Esophagus mucosa (tissue), 1 donor: ENCODE data around the gene C4B. TPM values are rescaled to one million over a fixed set of nuclear protein-coding genes. Genes with fewer than 3 reads are reported as not detected.
"Not testable (repeated sequence)": the region's sequence is repeated elsewhere in the genome, so short reads cannot be mapped to it uniquely, and the experiment has no call there.

Experiments
- ATAC-seq: fragments of 200-7000 bp; cut with Tn5 transposase; one replicate; pipeline ENCODE4 v1.9.1; 2020
- total RNA-seq: library from RNA; stranded (reverse); gene quantifications from one replicate; pipeline ENCODE4 v1.2.4, GENCODE V29; 2023
- donor health status: DM: yes; HTN: yes; CAD: no.

C4B gene
- total RNA-seq, 1 donor from 2014 or later: 5.3 TPM

GRCh38 chr6:31981744-31982143 is 32.9 kb upstream of the C4B start, which contains the start of gene C4A:
TSS of gene C4A (plus strand) at chr6:31982057. CDS start at chr6:31982108, 51 bp downstream.
- not testable (repeated sequence) for ATAC-seq

DNA sequence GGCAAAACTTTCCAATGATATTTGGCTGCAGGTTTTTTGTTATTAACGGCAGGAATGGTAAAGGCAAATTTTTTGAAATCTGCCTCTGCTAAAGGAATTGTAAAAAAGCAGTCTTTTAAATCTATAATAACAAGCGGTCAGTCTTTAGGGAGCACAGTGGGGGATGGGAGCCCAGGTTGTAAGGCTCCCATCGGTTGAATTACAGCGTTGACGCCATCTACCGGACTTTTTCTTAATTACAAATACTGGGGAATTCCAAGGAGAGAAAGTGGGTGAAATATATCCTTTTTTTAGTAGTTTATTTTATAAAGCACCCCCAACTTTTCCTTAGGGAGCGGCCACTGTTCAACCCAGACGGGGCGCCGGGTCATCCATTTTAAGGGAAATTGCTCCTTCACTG is 25.2 kb upstream of the C4B start:
- not testable (repeated sequence) for ATAC-seq

DNA sequence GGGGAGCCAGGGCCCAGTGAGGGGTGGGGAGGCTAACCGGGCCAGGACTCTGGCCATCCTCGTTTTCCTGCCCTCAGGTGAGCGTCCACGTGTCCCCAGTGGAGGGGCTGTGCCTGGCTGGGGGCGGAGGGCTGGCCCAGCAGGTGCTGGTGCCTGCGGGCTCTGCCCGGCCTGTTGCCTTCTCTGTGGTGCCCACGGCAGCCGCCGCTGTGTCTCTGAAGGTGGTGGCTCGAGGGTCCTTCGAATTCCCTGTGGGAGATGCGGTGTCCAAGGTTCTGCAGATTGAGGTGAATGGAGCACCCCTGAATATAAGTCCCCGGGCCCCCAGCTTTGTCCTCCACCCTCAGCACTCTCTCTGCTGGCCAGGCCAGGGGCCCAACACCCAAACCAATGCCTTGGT is 20.2 kb upstream of the C4B start:
- not testable (repeated sequence) for ATAC-seq

DNA sequence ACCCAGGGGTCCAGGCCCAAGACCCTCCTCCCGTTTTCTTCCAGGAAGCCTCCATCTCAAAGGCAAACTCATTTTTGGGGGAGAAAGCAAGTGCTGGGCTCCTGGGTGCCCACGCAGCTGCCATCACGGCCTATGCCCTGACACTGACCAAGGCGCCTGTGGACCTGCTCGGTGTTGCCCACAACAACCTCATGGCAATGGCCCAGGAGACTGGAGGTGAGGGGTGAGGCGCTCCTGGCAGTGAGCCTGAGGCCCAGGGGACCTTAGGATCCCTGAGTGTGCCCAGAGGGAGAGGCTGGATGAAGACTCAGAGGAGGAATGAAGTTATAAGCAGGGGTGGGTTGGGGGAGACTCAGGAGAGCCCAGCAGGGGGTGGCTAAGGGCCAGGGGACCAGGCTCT is 18.2 kb upstream of the C4B start:
- not testable (repeated sequence) for ATAC-seq

DNA sequence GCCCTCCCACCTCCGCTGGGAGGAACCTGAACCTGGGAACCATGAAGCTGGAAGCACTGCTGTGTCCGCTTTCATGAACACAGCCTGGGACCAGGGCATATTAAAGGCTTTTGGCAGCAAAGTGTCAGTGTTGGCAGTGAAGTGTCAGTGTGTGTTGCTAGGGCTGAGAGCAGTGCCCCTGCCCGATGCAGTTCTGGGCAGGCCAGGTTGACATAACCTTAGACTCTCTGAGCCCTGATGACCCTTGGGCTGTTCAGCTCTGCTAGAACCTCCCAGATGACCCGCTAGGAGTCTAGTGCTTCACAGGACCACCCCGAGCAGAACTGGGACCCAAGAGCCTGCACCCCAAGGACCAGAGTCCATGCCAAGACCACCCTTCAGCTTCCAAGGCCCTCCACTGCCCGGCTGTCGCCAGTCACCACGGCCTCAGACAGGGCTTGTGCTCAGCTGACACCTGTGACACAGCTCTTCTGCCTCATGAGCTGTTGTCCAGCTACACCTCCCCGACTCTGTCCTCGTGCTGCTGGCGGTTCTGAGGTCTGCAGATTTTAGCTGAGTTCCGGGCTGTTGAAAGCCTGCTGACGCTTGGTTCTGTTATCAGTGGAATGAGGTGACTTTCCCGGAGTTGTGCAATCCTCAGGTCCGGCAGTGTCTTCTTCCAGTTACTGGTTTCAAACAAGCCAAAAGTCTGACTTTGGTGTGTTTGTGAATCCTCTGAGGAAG is 11.9 kb upstream of the C4B start:
- not testable (repeated sequence) for ATAC-seq

DNA sequence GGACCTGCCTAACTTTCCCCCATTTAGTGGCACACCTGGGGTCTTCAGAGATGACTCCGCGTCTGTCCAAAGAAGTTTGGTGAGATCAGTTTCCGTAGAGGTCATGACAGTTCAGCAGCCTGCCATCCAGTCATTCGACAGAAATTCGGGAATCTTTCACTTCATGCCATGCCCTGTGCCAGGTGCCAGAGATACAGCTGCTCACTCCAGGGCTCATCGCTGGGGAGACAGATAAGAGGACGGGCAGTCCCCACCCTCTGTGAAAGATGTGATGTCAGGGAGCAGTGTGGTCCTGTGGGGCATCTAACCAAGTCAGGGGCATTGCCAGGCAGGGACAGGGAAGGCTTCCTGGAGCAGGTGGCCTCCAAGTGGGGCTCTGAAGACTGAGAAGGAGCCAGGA is 11.3 kb upstream of the C4B start:
- not testable (repeated sequence) for ATAC-seq

GRCh38 chr6:32004393-32004792 is 10.2 kb upstream of the C4B start:
- ATAC-seq: not testable (repeated sequence)

DNA sequence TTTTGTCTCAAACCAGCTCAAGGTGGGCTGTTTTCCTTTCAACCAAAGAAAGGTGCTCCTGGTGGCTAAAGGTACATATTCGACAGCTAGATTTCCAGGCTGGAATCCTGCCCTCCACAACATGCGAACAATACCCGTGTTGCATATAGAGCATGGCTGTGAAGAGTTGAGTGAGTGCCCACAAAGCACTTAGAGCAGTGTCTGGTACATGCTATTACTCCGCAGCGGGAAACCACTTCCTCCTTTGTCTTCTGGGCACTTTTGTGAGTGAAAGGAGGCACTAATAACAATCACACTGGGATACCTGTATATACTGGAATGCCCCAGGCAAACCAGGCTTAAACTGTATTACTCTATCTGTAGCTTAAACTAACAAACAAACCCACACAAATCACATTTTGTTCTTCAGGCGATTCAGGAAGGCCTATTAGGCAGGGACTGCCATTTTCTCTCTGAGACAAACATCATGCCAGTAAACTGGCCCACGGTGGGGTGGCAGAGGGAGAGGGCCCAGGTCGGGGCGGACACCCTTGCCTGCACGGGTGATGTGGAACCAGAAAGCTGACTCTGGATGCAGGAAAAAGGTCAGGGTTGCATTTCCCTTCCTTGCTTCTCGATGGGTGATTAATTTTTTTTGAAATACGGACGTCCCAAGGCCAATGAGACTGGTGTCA is 9.6 kb upstream of the C4B start:
- ATAC-seq: peak; percentile 38

DNA sequence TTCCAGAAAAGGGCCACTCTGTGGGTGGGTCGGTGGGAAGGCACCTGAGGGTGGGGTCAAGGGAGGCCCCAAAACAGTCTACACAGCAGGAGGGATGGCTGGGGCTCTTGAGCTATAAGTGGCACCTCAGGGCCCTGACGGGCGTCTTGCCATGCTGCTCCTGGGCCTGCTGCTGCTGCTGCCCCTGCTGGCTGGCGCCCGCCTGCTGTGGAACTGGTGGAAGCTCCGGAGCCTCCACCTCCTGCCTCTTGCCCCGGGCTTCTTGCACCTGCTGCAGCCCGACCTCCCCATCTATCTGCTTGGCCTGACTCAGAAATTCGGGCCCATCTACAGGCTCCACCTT is 9.1 kb upstream of the C4B start:
- not testable (repeated sequence) for ATAC-seq

DNA sequence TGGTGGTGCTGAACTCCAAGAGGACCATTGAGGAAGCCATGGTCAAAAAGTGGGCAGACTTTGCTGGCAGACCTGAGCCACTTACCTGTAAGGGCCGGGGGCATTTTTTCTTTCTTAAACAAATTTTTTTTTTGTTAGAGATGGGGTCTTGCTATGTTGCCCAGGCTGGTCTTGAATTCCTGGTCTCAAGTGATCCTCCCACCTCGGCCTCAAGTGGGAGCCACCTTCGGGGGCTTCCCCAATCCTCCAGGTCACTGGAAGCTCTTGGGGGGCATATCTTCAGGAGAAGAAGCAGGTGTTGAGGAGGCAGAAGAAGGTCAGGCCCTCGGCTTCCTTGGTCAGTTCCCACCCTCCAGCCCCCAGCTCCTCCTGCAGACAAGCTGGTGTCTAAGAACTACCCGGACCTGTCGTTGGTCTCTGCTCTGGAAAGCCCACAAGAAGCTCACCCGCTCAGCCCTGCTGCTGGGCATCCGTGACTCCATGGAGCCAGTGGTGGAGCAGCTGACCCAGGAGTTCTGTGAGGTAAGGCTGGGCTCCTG is 8.5 kb upstream of the C4B start:
- not testable (repeated sequence) for ATAC-seq

- not testable (repeated sequence) for ATAC-seq
Measured at GRCh38 chr6:32007086-32007485, 7.5 kb upstream of the C4B start.

DNA sequence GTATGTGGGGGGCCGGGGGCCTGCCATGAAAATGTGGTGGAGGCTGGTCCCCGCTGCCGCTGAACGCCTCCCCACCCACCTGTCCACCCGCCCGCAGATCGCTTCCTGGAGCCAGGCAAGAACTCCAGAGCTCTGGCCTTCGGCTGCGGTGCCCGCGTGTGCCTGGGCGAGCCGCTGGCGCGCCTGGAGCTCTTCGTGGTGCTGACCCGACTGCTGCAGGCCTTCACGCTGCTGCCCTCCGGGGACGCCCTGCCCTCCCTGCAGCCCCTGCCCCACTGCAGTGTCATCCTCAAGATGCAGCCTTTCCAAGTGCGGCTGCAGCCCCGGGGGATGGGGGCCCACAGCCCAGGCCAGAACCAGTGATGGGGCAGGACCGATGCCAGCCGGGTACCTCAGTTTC is 6.6 kb upstream of the C4B start:
- not testable (repeated sequence) for ATAC-seq

GRCh38 chr6:32008616-32009015 is 6.0 kb upstream of the C4B start:
- not testable (repeated sequence) for ATAC-seq

- ATAC-seq: not testable (repeated sequence)
Measured at GRCh38 chr6:32009537-32009936, 5.1 kb upstream of the C4B start.

- ATAC-seq: not testable (repeated sequence)
Measured at GRCh38 chr6:32010856-32011530, 3.6 kb upstream of the C4B start.

GRCh38 chr6:32012941-32013617 is 1.5 kb upstream of the C4B start:
- not testable (repeated sequence) for ATAC-seq

DNA sequence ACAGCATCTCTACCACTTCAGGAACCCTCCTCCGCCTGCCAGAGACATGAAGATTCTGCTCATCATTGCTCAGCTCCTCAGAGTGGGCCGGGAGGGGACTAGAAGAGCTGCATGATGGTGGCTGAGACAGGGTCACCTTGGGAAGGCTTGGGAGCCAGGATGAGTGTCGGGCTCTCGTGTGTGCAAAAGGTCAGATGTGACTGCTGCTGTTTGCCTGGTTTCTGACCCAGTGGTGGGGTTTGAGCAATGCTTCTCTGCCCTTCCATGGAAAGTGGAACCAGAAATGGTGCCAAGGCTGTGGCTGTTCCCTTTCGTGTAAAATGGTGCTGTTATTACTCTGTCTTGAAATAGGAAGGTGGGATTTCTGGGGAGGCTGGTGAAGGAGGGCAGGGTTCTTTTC is 857 bp upstream of the C4B start:
- ATAC-seq: not testable (repeated sequence)

GRCh38 chr6:32022100-32022499 is 7.5 kb downstream of the C4B start:
- not testable (repeated sequence) for ATAC-seq

DNA sequence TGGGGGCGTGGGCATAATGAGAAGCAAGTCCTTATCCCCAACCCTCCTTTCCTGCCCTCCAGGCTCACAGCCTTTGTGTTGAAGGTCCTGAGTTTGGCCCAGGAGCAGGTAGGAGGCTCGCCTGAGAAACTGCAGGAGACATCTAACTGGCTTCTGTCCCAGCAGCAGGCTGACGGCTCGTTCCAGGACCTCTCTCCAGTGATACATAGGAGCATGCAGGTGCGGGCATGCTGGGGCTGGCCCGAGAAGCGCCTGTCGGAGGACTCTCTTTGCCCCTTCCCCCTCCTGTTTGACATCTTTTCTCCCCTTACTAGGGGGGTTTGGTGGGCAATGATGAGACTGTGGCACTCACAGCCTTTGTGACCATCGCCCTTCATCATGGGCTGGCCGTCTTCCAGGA is 14.0 kb downstream of the C4B start:
- ATAC-seq: peak; percentile 69

DNA sequence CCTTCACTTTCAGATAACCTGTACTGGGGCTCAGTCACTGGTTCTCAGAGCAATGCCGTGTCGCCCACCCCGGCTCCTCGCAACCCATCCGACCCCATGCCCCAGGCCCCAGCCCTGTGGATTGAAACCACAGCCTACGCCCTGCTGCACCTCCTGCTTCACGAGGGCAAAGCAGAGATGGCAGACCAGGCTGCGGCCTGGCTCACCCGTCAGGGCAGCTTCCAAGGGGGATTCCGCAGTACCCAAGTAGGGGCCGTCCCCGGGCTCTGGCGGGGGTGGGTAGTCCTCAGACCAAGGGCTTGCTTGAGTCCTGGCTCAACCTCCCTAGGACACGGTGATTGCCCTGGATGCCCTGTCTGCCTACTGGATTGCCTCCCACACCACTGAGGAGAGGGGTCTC is 15.0 kb downstream of the C4B start:
- ATAC-seq: not testable (repeated sequence)

GRCh38 chr6:32035283-32036013 is 20.9 kb downstream of the C4B start:
- ATAC-seq: not testable (repeated sequence)

DNA sequence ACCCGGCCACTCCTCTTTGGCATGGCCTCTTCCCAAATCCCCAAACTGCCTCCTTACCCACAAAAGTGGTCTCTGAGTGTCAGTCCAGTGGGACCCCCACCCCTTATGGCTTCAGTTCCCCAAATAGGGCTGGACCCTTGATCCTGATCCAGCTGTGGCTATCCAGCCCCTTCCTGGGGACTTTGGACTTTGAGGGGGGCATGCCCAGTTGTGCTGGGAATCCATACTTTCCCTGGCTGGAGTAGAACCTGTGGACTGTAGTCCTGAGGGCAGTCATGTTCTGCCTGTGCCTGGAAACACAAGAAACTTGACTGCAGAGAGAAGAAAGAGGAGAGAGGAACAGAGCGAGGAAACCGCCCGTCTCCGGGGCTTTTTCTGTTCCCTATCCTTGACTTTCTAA is 22.5 kb downstream of the C4B start:
- ATAC-seq: not testable (repeated sequence)
